ENCODE measurements around the gene SF1. TPM values are rescaled to one million over a fixed set of nuclear protein-coding genes. Genes with fewer than 3 reads are reported as not detected.

Gene SF1
- total RNA-seq, 1 experiment from 2014 or later = 285 TPM

GRCh38 chr11:64715110-64715509, 63.2 kb downstream of the SF1 start:
- no peaks in the 10 kb centered on the region for H3K36me3 Mint-ChIP-seq
- ATAC-seq (no peak), DNase-seq (ENCODE audit: low spot score) (no peak)
- H3K4me1 Mint-ChIP-seq = peaks cover 53% of the 10 kb centered on the region
- H3K27ac Mint-ChIP-seq = no peak overlapping the region
- ChIA-PET CTCF (interaction anchor here (0.8 to 6.0 kb wide), 11 partner anchors 10 to 266 kb away, joined by 3 to 56 read pairs (median 7); partner anchors contain the start of genes RASGRP2 and SF1), POLR2A (interaction anchor here (0.6 kb wide), 1 partner anchor 19 kb away, joined by 5 read pairs; no protein-coding TSS in a partner anchor)
- TF ChIP-seq IRF1 (CRISPR knock-in tag; IDR thresholded peaks at IDR 0.05) (no peak), HMGXB4 (CRISPR knock-in tag; IDR thresholded peaks at IDR 0.05) (no peak), RELA (CRISPR knock-in tag; IDR thresholded peaks at IDR 0.05; ENCODE audit: borderline replicate concordance) (no peak), SMAD3 (CRISPR knock-in tag; IDR thresholded peaks at IDR 0.05; ENCODE audit: borderline replicate concordance) (no peak)
- TF ChIP-seq, protein P1, sequence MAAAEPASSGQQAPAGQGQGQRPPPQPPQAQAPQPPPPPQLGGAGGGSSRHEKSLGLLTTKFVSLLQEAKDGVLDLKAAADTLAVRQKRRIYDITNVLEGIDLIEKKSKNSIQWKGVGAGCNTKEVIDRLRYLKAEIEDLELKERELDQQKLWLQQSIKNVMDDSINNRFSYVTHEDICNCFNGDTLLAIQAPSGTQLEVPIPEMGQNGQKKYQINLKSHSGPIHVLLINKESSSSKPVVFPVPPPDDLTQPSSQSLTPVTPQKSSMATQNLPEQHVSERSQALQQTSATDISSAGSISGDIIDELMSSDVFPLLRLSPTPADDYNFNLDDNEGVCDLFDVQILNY (CRISPR knock-in tag; IDR thresholded peaks at IDR 0.05) = no peak
- peaks cover 82% of the 10 kb centered on the region for H3K27me3 Mint-ChIP-seq (ENCODE audit: low read depth)
- H3K4me3 Mint-ChIP-seq = no peak overlapping the region
- H3K9me3 Mint-ChIP-seq = no peaks in the 10 kb centered on the region

GRCh38 chr11:64714666-64715065, 63.7 kb downstream of the SF1 start:
- Mint-ChIP-seq H3K9me3 (no peaks in the 10 kb centered on the region), H3K27me3 (ENCODE audit: low read depth) (peaks cover 81% of the 10 kb centered on the region), H3K27ac (no peak overlapping the region), H3K4me3 (peak overlapping the region; percentile 62), H3K36me3 (no peaks in the 10 kb centered on the region), H3K4me1 (peaks cover 54% of the 10 kb centered on the region)
- POLR2A ChIA-PET = interaction anchor here (0.9 kb wide), 1 partner anchor 28 kb away, joined by 3 read pairs; no protein-coding TSS in a partner anchor
- TF ChIP-seq TEAD1 (CRISPR knock-in tag; IDR thresholded peaks at IDR 0.05) (no peak), OVOL2 (CRISPR knock-in tag; IDR thresholded peaks at IDR 0.05; ENCODE audit: borderline replicate concordance) (no peak), RELA (CRISPR knock-in tag; IDR thresholded peaks at IDR 0.05; ENCODE audit: borderline replicate concordance) (no peak), FOXJ3 (CRISPR knock-in tag; IDR thresholded peaks at IDR 0.05; ENCODE audit: borderline replicate concordance) (no peak), MAX (CRISPR knock-in tag; IDR thresholded peaks at IDR 0.05) (no peak), CTCF (IDR thresholded peaks at IDR 0.05) (no peak), ZNF121 (CRISPR knock-in tag; IDR thresholded peaks at IDR 0.05) (no peak)
- TF ChIP-seq, protein P2, sequence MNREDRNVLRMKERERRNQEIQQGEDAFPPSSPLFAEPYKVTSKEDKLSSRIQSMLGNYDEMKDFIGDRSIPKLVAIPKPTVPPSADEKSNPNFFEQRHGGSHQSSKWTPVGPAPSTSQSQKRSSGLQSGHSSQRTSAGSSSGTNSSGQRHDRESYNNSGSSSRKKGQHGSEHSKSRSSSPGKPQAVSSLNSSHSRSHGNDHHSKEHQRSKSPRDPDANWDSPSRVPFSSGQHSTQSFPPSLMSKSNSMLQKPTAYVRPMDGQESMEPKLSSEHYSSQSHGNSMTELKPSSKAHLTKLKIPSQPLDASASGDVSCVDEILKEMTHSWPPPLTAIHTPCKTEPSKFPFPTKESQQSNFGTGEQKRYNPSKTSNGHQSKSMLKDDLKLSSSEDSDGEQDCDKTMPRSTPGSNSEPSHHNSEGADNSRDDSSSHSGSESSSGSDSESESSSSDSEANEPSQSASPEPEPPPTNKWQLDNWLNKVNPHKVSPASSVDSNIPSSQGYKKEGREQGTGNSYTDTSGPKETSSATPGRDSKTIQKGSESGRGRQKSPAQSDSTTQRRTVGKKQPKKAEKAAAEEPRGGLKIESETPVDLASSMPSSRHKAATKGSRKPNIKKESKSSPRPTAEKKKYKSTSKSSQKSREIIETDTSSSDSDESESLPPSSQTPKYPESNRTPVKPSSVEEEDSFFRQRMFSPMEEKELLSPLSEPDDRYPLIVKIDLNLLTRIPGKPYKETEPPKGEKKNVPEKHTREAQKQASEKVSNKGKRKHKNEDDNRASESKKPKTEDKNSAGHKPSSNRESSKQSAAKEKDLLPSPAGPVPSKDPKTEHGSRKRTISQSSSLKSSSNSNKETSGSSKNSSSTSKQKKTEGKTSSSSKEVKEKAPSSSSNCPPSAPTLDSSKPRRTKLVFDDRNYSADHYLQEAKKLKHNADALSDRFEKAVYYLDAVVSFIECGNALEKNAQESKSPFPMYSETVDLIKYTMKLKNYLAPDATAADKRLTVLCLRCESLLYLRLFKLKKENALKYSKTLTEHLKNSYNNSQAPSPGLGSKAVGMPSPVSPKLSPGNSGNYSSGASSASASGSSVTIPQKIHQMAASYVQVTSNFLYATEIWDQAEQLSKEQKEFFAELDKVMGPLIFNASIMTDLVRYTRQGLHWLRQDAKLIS (CRISPR knock-in tag; IDR thresholded peaks at IDR 0.05; ENCODE audit: borderline replicate concordance) = no peak
- ATAC-seq (no peak), DNase-seq (ENCODE audit: low spot score) (no peak)
- CTCF ChIA-PET = interaction anchor here (1.2 to 6.0 kb wide), 7 partner anchors 10 to 64 kb away, joined by 3 to 56 read pairs (median 7); partner anchors contain the start of gene RASGRP2

Other genes with a start within 250 kb of the SF1 start
- 0.07 TPM in 1 of 3 replicates, not detected in the others for gene SLC22A11, start 222.6 kb downstream of the SF1 start, total RNA-seq (2021)
- gene SLC22A12, start 187.3 kb downstream of the SF1 start, total RNA-seq (2021) = not detected in 3 replicates
- gene NRXN2, start 55.3 kb downstream of the SF1 start, total RNA-seq (2021) = 8.0 to 10.4 TPM (median 8.6 TPM) in 3 replicates
- 31.9 to 41.5 TPM (median 40.3 TPM) in 3 replicates for gene RASGRP2, start 34.4 kb downstream of the SF1 start, total RNA-seq (2021)
- 6.6 to 8.7 TPM (median 8.2 TPM) in 3 replicates for gene PYGM, start 18.6 kb downstream of the SF1 start, total RNA-seq (2021)
- gene MAP4K2, start 24.7 kb upstream of the SF1 start, total RNA-seq (2021) = 24.5 to 31.6 TPM (median 28.3 TPM) in 3 replicates
- 47.1 to 53.3 TPM (median 51.2 TPM) in 3 replicates for gene MEN1, start 32.0 kb upstream of the SF1 start, total RNA-seq (2021)
- gene CDC42BPG, start 66.1 kb upstream of the SF1 start, total RNA-seq (2021) = 14.9 to 21.6 TPM (median 17.3 TPM) in 3 replicates
- gene EHD1, start 100.1 kb upstream of the SF1 start, total RNA-seq (2021) = 29.9 to 38.1 TPM (median 35.2 TPM) in 3 replicates
- gene ATG2A, start 138.7 kb upstream of the SF1 start, total RNA-seq (2021) = 25.2 to 31.4 TPM (median 27.6 TPM) in 3 replicates
- 8.7 to 10.2 TPM (median 9.1 TPM) in 3 replicates for gene PPP2R5B, start 146.1 kb upstream of the SF1 start, total RNA-seq (2021)
- gene GPHA2, start 157.4 kb upstream of the SF1 start, total RNA-seq (2021) = 1.0 to 1.6 TPM (median 1.6 TPM) in 3 replicates
- not detected in 3 replicates for gene MAJIN, start 193.6 kb upstream of the SF1 start, total RNA-seq (2021)
- gene BATF2, start 218.4 kb upstream of the SF1 start, total RNA-seq (2021) = 1.3 to 3.2 TPM (median 2.2 TPM) in 3 replicates
- gene ARL2, start 235.6 kb upstream of the SF1 start, total RNA-seq (2021) = 171 to 248 TPM (median 235 TPM) in 3 replicates
- 16.7 to 19.6 TPM (median 17.6 TPM) in 3 replicates for gene SNX15, start 248.9 kb upstream of the SF1 start, total RNA-seq (2021)